Osteocyte (in vitro differentiated cells): ENCODE results near the gene STK17A. TPM values are rescaled to one million over a fixed set of nuclear protein-coding genes. Genes with fewer than 3 reads are reported as not detected.

Source experiments
- DNase-seq: peaks from one replicate; pipeline ENCODE4 v3.0.0; 2021; ENCODE audit warnings: mixed read lengths; ENCODE audit not compliant: unreplicated experiment; ENCODE audit errors: extremely low spot score
- H3K27ac Mint-ChIP-seq: one replicate; pipeline ENCODE4 v1.8.0; 2021; ENCODE audit warnings: mild to moderate bottlenecking, mixed read lengths; ENCODE audit not compliant: unreplicated experiment
- H3K27me3 Mint-ChIP-seq: one replicate; pipeline ENCODE4 v1.8.0; 2021; ENCODE audit warnings: mixed read lengths; ENCODE audit not compliant: unreplicated experiment
- H3K36me3 Mint-ChIP-seq: one replicate; pipeline ENCODE4 v1.8.0; 2021; ENCODE audit warnings: mixed read lengths; ENCODE audit not compliant: unreplicated experiment
- H3K4me1 Mint-ChIP-seq: one replicate; pipeline ENCODE4 v1.8.0; 2021; ENCODE audit warnings: mixed read lengths; ENCODE audit not compliant: unreplicated experiment
- H3K4me3 Mint-ChIP-seq: one replicate; pipeline ENCODE4 v1.8.0; 2021; ENCODE audit warnings: mild to moderate bottlenecking, moderate library complexity, mixed read lengths; ENCODE audit not compliant: unreplicated experiment
- H3K9me3 Mint-ChIP-seq: one replicate; pipeline ENCODE4 v1.8.0; 2021; ENCODE audit warnings: mixed read lengths; ENCODE audit not compliant: unreplicated experiment
- total RNA-seq: library from RNA; stranded (reverse); gene quantifications from 2 replicates; pipeline ENCODE4 v1.2.1, GENCODE V29; 2021
- TF ChIP-seq, protein P1 (sequence below): fragments of 200-600 bp; sonication (generic); IDR thresholded peaks from 2 replicates; pipeline ENCODE4 v1.5.0; 2021; ENCODE audit warnings: antibody characterized with exemption, mild to moderate bottlenecking, moderate library complexity

Gene STK17A
- total RNA-seq, 1 donor from 2014 or later, result 12.6 TPM

DNA sequence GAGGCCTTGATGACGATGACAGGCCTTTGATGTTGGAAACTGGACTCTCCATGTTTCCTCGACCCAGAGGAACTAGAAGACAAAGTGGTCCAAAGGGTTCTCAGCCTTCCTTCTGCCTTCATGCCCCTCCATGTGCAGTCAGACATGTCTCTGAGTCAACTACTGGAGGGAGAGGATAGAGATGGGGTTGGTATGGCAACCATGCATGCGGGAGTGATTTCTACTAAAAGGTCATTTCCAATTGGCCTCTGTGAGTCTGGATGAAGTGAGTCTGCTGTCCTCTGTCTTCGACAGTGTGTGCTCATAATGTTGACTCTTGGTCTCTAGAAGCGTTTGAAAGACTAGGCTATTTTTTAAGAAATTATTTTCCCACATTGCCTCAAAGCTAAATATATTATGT is 29.2 kb downstream of the STK17A start:
- no peak overlapping the region for H3K27ac Mint-ChIP-seq
- H3K4me3 Mint-ChIP-seq, result no peak overlapping the region
- H3K4me1 Mint-ChIP-seq, result peaks cover 16% of the 10 kb centered on the region
- peaks cover 29% of the 10 kb centered on the region for H3K36me3 Mint-ChIP-seq
- no peaks in the 10 kb centered on the region for H3K9me3 Mint-ChIP-seq
- H3K27me3 Mint-ChIP-seq, result no peaks in the 10 kb centered on the region
- no peak for DNase-seq
- TF ChIP-seq, protein P1, sequence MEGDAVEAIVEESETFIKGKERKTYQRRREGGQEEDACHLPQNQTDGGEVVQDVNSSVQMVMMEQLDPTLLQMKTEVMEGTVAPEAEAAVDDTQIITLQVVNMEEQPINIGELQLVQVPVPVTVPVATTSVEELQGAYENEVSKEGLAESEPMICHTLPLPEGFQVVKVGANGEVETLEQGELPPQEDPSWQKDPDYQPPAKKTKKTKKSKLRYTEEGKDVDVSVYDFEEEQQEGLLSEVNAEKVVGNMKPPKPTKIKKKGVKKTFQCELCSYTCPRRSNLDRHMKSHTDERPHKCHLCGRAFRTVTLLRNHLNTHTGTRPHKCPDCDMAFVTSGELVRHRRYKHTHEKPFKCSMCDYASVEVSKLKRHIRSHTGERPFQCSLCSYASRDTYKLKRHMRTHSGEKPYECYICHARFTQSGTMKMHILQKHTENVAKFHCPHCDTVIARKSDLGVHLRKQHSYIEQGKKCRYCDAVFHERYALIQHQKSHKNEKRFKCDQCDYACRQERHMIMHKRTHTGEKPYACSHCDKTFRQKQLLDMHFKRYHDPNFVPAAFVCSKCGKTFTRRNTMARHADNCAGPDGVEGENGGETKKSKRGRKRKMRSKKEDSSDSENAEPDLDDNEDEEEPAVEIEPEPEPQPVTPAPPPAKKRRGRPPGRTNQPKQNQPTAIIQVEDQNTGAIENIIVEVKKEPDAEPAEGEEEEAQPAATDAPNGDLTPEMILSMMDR, result no peak

DNA sequence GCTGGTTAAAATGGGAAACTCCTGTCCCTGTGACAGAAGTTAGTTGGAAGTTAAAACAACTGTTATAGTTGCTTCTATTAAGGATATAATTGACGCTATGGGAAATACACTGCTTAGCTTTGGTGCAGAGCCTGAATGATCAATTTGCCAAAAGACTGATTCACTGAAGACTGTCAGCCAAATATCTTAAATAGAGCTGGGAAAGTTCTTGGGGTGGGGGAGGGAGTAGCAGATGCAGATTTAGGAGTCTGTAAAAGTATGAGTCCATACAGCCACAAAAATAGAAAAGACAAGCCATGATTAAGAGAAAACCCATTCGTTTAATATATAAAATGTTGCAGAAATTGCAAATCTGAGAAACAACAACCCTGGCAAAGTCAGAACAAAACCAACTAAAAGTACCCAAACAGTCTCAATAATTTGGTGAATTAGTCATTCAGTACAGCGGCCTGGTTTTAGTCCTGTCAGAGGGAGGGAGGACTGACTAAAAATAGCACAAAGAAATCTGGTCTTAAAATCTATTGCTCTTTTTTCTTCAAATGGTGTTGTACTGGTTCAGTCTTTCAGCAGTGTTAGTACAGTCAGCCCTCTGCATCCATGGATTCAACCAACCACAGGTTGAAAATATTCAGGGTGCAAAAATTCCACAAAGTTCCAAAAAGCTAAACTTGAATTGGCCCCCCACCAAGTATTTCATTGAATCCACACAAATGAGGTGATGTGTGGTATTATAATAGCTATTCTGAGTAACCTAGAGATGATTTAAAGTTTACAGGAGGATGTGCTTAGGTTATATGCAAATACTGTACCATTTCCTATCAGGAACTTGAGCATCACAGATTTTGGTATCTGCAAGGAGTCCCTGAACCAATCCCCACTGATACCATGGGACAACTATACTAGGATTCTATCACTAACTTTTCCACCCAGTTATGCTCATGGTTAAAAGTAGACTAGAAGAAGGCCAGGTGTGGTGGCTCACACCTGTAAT is 30.0 kb downstream of the STK17A start:
- Mint-ChIP-seq H3K27me3 (no peaks in the 10 kb centered on the region), H3K9me3 (no peaks in the 10 kb centered on the region), H3K4me1 (peaks cover 16% of the 10 kb centered on the region), H3K4me3 (no peak overlapping the region), H3K36me3 (peaks cover 29% of the 10 kb centered on the region), H3K27ac (peak overlapping the region; percentile 42)
- no peak for DNase-seq
- TF ChIP-seq, protein P1, result no peak

DNA sequence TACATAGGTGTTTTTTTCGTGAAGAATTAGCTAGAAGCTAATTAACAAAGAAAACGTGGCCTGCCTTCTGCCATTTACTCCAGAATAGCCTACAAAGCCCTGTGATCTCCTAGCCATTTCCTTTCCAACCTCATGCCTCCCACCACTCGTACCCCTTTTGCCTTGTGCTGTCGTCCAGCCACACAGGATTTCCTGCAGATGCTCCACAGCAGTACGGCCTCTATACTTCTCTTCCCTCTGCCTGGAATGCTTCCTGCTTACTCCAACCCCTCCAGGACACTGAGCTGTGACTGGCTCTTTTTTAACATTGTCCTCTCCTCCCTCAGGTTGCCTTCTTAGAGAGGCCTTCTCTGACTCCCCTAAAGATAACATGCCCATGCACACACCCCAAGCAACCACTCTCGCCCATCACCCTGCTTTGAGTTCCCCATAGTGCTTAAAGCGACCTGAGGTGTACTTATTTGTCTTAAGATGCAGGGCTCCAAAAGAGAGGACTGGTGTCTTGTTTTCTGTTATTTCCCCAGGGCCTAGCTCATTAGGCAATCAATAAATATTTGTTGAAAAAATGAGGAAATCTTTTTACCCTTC is 32.7 kb downstream of the STK17A start:
- Mint-ChIP-seq H3K27me3 (no peaks in the 10 kb centered on the region), H3K4me3 (no peak overlapping the region)
- TF ChIP-seq, protein P1, result no peak

DNA sequence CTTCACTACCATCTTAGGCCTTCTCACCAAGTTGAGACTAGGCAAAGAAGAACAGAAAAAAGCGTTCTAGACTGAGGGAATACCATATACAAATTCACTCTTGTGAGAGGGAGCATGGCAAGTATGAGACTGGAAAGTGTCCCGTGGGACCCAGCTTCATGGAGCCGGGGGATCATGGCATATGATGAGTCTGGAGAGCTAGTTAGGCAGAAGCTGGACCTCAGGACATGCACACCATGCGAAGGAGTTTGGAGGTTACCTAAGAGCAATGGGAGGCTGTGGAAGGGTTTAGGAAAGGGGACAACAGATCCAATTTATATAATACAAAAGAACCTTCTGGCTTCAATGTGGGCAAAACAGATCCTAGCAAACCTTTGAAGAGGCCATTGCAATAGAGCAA is 34.1 kb downstream of the STK17A start:
- peaks cover 17% of the 10 kb centered on the region for H3K36me3 Mint-ChIP-seq
- no peak overlapping the region for H3K4me3 Mint-ChIP-seq
- peaks cover 16% of the 10 kb centered on the region for H3K4me1 Mint-ChIP-seq
- TF ChIP-seq, protein P1, result no peak
- no peak for DNase-seq
- H3K9me3 Mint-ChIP-seq, result no peaks in the 10 kb centered on the region
- H3K27ac Mint-ChIP-seq, result no peak overlapping the region
- no peaks in the 10 kb centered on the region for H3K27me3 Mint-ChIP-seq

More for the DNA sequence above, 32.7 kb downstream of the STK17A start:
- Mint-ChIP-seq H3K36me3 (peaks cover 16% of the 10 kb centered on the region), H3K9me3 (no peaks in the 10 kb centered on the region), H3K27ac (no peak overlapping the region), H3K4me1 (peaks cover 16% of the 10 kb centered on the region)
- no peak for DNase-seq

DNA sequence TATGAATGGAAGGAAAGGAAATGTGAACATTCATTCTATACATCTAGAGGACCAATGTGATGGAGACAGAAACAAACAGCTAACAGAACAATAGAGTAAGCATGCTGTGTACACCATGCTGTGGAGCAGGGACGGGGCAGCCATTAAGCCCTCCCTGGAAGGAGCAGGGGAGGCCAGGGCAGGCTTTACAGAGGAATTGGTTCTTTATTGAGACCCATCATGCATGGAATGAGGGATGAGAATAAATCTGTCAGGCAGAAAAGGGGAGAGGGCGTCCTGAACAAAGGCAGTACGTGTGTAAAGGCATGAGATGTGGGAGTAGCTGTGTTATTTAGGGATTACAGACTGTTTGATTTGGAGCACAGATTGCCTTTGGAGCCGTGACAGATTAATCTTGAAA is 35.2 kb downstream of the STK17A start:
- Mint-ChIP-seq H3K4me3 (no peak overlapping the region), H3K36me3 (peaks cover 17% of the 10 kb centered on the region), H3K27ac (no peak overlapping the region), H3K27me3 (no peaks in the 10 kb centered on the region), H3K4me1 (peaks cover 8% of the 10 kb centered on the region), H3K9me3 (no peaks in the 10 kb centered on the region)
- TF ChIP-seq, protein P1, result no peak
- no peak for DNase-seq
